ENCODE results near the gene TTBK2. TPM values are rescaled to one million over a fixed set of nuclear protein-coding genes. Genes with fewer than 3 reads are reported as not detected.

TTBK2 gene
- polyA plus RNA-seq, 1 experiment: 3.3 TPM

DNA sequence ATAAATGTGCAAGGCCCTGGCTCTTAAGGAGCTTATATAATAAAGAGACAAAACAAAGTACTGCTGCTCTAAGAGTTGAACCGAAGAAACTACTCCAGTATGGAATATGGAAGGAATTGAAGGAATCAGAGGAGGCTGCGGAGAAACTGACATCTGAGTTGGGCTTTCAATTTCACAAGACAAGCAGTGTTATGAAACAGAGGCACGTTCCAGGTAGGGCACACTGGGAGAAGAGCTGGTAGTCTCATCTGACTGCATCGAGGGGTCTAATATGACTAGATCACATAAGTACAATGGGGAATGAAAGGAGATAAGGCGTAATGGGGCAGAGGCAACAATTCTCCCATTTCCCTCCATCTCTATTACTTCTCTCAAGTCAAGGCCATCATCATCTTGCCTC, 115.3 kb downstream of the TTBK2 start:
- ChIA-PET CTCF (interaction anchor here (0.9 to 1.1 kb wide), 2 partner anchors 16 to 121 kb away, joined by 3 to 6 read pairs; no protein-coding TSS in a partner anchor), POLR2A (no interaction called here)
- Histone ChIP-seq H3K4me3 (ENCODE audit: low read depth, low read length) (no peak overlapping the region), H3K36me3 (ENCODE audit: control insufficient read depth, insufficient read depth, low read length) (peaks cover 8% of the 10 kb centered on the region), H3K27me3 (ENCODE audit: control insufficient read depth, insufficient read depth, low read length) (no peaks in the 10 kb centered on the region)
- no peak for DNase-seq (ENCODE audit: low read depth)
- TF ChIP-seq, protein P1, sequence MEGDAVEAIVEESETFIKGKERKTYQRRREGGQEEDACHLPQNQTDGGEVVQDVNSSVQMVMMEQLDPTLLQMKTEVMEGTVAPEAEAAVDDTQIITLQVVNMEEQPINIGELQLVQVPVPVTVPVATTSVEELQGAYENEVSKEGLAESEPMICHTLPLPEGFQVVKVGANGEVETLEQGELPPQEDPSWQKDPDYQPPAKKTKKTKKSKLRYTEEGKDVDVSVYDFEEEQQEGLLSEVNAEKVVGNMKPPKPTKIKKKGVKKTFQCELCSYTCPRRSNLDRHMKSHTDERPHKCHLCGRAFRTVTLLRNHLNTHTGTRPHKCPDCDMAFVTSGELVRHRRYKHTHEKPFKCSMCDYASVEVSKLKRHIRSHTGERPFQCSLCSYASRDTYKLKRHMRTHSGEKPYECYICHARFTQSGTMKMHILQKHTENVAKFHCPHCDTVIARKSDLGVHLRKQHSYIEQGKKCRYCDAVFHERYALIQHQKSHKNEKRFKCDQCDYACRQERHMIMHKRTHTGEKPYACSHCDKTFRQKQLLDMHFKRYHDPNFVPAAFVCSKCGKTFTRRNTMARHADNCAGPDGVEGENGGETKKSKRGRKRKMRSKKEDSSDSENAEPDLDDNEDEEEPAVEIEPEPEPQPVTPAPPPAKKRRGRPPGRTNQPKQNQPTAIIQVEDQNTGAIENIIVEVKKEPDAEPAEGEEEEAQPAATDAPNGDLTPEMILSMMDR (IDR thresholded peaks at IDR 0.05; ENCODE audit: insufficient read depth, low read depth, low read length): no peak

DNA sequence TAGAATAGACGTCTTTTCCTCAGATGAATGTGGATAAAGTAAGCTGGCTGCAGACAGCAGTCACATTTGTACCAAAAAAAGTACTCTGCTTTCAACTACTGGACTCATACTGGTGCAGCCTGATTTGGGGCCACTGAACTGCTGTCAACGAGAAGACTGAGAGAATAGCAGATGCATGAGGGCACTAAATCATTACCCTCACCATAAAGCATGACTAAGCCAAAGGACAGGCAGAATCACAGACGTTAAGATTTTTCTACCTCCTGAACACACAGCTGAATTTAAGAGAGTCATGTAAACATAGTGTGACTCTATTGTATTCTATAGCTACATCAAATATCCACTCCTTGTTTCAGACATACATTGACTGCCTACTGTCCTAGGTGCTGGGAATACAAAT, 115.8 kb downstream of the TTBK2 start:
- TF ChIP-seq, protein P1 (IDR thresholded peaks at IDR 0.05; ENCODE audit: insufficient read depth, low read depth, low read length): no peak
- Histone ChIP-seq H3K4me3 (ENCODE audit: low read depth, low read length) (no peak overlapping the region), H3K27me3 (ENCODE audit: control insufficient read depth, insufficient read depth, low read length) (no peaks in the 10 kb centered on the region), H3K36me3 (ENCODE audit: control insufficient read depth, insufficient read depth, low read length) (peaks cover 8% of the 10 kb centered on the region)
- POLR2A ChIA-PET: no interaction called here
- DNase-seq (ENCODE audit: low read depth): no peak
- CTCF ChIA-PET: interaction anchor here (0.7 to 1.1 kb wide), 3 partner anchors 12 to 122 kb away, joined by 3 to 6 read pairs (median 4); no protein-coding TSS in a partner anchor

DNA sequence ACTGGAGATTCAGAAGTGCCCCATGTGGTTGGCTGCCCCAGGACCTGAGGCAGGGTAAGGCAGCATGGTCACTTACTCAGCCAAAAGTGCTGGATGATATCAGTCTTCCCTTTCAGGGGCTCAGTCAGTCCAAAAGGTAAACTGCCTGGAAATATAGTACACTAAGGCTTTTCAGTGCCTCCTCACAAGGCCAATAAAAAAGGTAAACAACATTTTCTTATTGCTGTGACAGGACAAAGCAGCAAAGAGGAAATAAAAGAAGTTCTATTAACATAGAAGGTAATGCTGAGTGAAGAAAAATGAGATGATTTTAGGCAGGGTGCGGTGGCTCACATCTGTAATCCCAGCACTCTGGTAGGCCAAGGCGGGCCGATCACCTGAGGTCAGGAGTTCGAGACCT, 117.1 kb downstream of the TTBK2 start:
- no peak for DNase-seq (ENCODE audit: low read depth)
- peaks cover 8% of the 10 kb centered on the region for H3K36me3 ChIP-seq (ENCODE audit: control insufficient read depth, insufficient read depth, low read length)
- CTCF ChIA-PET: interaction anchor here (0.6 kb wide), 1 partner anchor 94 kb away, joined by 3 read pairs; no protein-coding TSS in a partner anchor
- POLR2A ChIA-PET: no interaction called here
- no peak overlapping the region for H3K4me3 ChIP-seq (ENCODE audit: low read depth, low read length)
- no peaks in the 10 kb centered on the region for H3K27me3 ChIP-seq (ENCODE audit: control insufficient read depth, insufficient read depth, low read length)
- TF ChIP-seq, protein P1 (IDR thresholded peaks at IDR 0.05; ENCODE audit: insufficient read depth, low read depth, low read length): no peak

DNA sequence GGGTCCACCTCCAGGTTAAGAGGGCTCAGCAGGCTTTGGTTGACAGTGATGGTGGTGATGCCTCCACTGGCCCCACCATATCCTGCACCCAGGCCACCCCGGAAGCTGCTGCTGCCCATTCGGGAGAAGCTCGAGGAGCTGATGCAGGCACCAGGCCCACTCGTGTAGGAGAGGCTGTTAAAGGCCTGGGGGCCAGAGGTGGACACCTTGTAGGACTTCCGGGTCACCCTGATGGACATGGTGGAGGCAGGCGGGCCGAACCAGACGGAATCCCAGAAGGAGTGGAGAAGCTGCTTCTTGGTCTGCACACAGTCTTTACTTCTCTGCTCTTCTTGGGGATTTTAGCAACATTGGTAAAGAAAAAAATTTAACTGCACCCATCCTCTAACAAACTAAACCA, 118.4 kb downstream of the TTBK2 start:
- Histone ChIP-seq H3K27me3 (ENCODE audit: control insufficient read depth, insufficient read depth, low read length) (no peaks in the 10 kb centered on the region), H3K36me3 (ENCODE audit: control insufficient read depth, insufficient read depth, low read length) (peaks cover 8% of the 10 kb centered on the region), H3K4me3 (ENCODE audit: low read depth, low read length) (no peak overlapping the region)
- TF ChIP-seq, protein P1 (IDR thresholded peaks at IDR 0.05; ENCODE audit: insufficient read depth, low read depth, low read length): no peak
- DNase-seq (ENCODE audit: low read depth): no peak
- ChIA-PET POLR2A (no interaction called here), CTCF (interaction anchor here (1.9 to 4.0 kb wide), 2 partner anchors 9 to 124 kb away, joined by 12 to 24 read pairs; no protein-coding TSS in a partner anchor)

DNA sequence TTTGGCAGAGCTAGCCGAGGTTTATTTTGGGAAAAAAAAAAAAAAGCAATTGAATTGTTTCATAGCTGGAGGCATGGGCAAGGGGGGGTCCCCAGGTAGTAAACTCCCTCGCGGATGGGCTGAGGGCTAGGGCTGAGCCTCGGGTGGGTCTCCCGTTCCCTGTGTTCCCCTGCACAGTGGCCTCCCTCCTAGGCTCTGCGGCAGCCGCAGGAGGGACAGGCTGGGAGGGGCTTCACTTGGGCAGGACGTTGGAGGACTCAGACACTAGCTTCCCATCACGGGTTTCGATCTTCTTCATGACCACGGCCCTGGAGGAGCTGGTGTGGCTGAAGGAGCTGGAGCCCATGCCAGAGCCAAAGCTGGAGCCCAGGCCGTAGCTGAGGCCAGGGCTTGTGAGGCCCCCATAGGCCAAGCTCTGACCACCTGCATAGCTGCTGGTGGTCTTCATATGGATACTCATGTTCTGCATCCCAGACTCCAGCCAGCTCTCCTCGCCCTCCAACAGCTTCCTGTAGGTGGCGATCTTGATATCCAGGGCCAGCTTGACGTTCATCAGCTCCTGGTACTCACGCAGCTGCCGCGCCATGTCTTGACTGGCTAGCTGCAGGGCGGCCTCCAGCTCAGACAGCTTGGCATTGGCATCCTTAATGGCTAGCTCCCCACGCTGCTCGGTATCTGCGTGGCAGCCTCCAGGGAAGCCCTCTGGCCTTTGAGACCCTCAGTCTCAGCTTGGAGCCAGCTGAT, 119.7 kb downstream of the TTBK2 start:
- no peak for DNase-seq (ENCODE audit: low read depth)
- peaks cover 8% of the 10 kb centered on the region for H3K36me3 ChIP-seq (ENCODE audit: control insufficient read depth, insufficient read depth, low read length)
- TF ChIP-seq, protein P1 (IDR thresholded peaks at IDR 0.05; ENCODE audit: insufficient read depth, low read depth, low read length): no peak
- CTCF ChIA-PET: interaction anchor here (1.0 to 4.0 kb wide), 5 partner anchors 10 to 126 kb away, joined by 3 to 24 read pairs (median 3); no protein-coding TSS in a partner anchor
- H3K4me3 ChIP-seq (ENCODE audit: low read depth, low read length): no peak overlapping the region
- no peaks in the 10 kb centered on the region for H3K27me3 ChIP-seq (ENCODE audit: control insufficient read depth, insufficient read depth, low read length)
- POLR2A ChIA-PET: no interaction called here
